ENCODE measurements around the gene TIAM1.
"Not testable (repeated sequence)": the region's sequence is repeated elsewhere in the genome, so short reads cannot be mapped to it uniquely, and the experiment has no call there.

TIAM1 gene

GRCh38 chr21:31243611-31244010 lies 100.5 kb downstream of the TIAM1 start:
- no peak overlapping the region for H3K27ac ChIP-seq
- TF ChIP-seq ZFX (IDR thresholded peaks at IDR 0.05) (no peak), CTCF (conservative IDR thresholded peaks at IDR 0.05) (no peak)

GRCh38 chr21:31236528-31236927 lies 107.5 kb downstream of the TIAM1 start:
- TF ChIP-seq CTCF (conservative IDR thresholded peaks at IDR 0.05) (no peak), ZFX (IDR thresholded peaks at IDR 0.05) (no peak)
- peak overlapping the region; percentile 35 for H3K27ac ChIP-seq

- TF ChIP-seq CTCF (conservative IDR thresholded peaks at IDR 0.05) = no peak
- no peak for TF ChIP-seq ZFX (IDR thresholded peaks at IDR 0.05)
- H3K27ac ChIP-seq = peak overlapping the region; percentile 16; the same call in 1 of the 2 replicates
These were observed 108.2 kb downstream of the TIAM1 start for GRCh38 chr21:31235671-31236450.

- no peak for TF ChIP-seq ZFX (IDR thresholded peaks at IDR 0.05)
- no peak for TF ChIP-seq CTCF (conservative IDR thresholded peaks at IDR 0.05)
- no peak overlapping the region for H3K27ac ChIP-seq
These were observed 109.1 kb downstream of the TIAM1 start for GRCh38 chr21:31234936-31235335.

- H3K27ac ChIP-seq = no peak overlapping the region
- no peak for TF ChIP-seq CTCF (conservative IDR thresholded peaks at IDR 0.05)
- TF ChIP-seq ZFX (IDR thresholded peaks at IDR 0.05) = no peak
These were observed 110.3 kb downstream of the TIAM1 start for GRCh38 chr21:31233711-31234110.

GRCh38 chr21:31232344-31232743 lies 111.7 kb downstream of the TIAM1 start:
- no peak overlapping the region for H3K27ac ChIP-seq
- TF ChIP-seq CTCF (conservative IDR thresholded peaks at IDR 0.05) (no peak), ZFX (IDR thresholded peaks at IDR 0.05) (no peak)

GRCh38 chr21:31230937-31231336 lies 113.1 kb downstream of the TIAM1 start:
- H3K27ac ChIP-seq = no peak overlapping the region
- no peak for TF ChIP-seq ZFX (IDR thresholded peaks at IDR 0.05)
- TF ChIP-seq CTCF (conservative IDR thresholded peaks at IDR 0.05) = no peak

- H3K27ac ChIP-seq = not testable (repeated sequence)
These were observed 115.3 kb downstream of the TIAM1 start for GRCh38 chr21:31228723-31229122.
